GM23338 (cell line): ENCODE measurements around the gene LRRC3B. TPM values are rescaled to one million over a fixed set of nuclear protein-coding genes. Genes with fewer than 3 reads are reported as not detected.

ENCODE experiments used
- ATAC-seq: fragments of 200-7000 bp; cut with Tn5 transposase; 3 replicates; pipeline ENCODE4 v1.9.1; 2020
- DNase-seq: peaks from one replicate; pipeline ENCODE4 v3.0.0-alpha.2; 2015; ENCODE audit warnings: low spot score
- H2AFZ ChIP-seq: fragments of 200-600 bp; sonication (generic); 2 replicates; pipeline ENCODE4 v1.8.0; 2016; ENCODE audit warnings: antibody characterized with exemption, mild to moderate bottlenecking, moderate library complexity
- H3F3A ChIP-seq: fragments of 200-600 bp; sonication (generic); replicated peaks from 2 replicates; pipeline ENCODE4 v1.8.0; 2017; ENCODE audit warnings: antibody characterized with exemption, mixed run types, low read depth
- H3K27ac ChIP-seq: fragments of 200-600 bp; sonication (generic); 2 replicates; pipeline ENCODE4 v1.6.1; 2016; ENCODE audit warnings: low read depth
- H3K27me3 ChIP-seq: fragments of 200-600 bp; sonication (generic); 2 replicates; pipeline ENCODE4 v1.8.0; 2016; ENCODE audit warnings: mild to moderate bottlenecking, mixed run types, moderate library complexity; ENCODE audit not compliant: insufficient read depth
- H3K36me3 ChIP-seq: fragments of 200-600 bp; sonication (generic); 2 replicates; pipeline ENCODE4 v1.8.0; 2016; ENCODE audit warnings: mild to moderate bottlenecking; ENCODE audit not compliant: insufficient read depth
- H3K4me1 ChIP-seq: fragments of 200-600 bp; sonication (generic); 2 replicates; pipeline ENCODE4 v1.8.0; 2016; ENCODE audit warnings: mild to moderate bottlenecking, moderate library complexity; ENCODE audit not compliant: insufficient read depth
- H3K4me2 ChIP-seq: fragments of 200-600 bp; sonication (generic); 2 replicates; pipeline ENCODE4 v1.7.1; 2017; ENCODE audit warnings: mixed run types
- H3K4me3 ChIP-seq: fragments of 200-600 bp; sonication (generic); 2 replicates; pipeline ENCODE4 v1.6.1; 2016; ENCODE audit warnings: mixed run types
- H3K79me2 ChIP-seq: fragments of 200-600 bp; sonication (generic); replicated peaks from 2 replicates; pipeline ENCODE4 v1.8.0; 2017; ENCODE audit warnings: mild to moderate bottlenecking; ENCODE audit not compliant: insufficient read depth
- H3K9me2 ChIP-seq: fragments of 200-600 bp; sonication (generic); 2 replicates; pipeline ENCODE4 v1.8.0; 2017; ENCODE audit not compliant: insufficient read depth
- H4K20me1 ChIP-seq: fragments of 200-600 bp; sonication (generic); replicated peaks from 2 replicates; pipeline ENCODE4 v1.8.0; 2017; ENCODE audit warnings: mild to moderate bottlenecking; ENCODE audit not compliant: insufficient read depth
- H3K27ac Mint-ChIP-seq: 2 replicates; pipeline ENCODE4 v1.8.0; 2020; ENCODE audit warnings: inconsistent platforms, mild to moderate bottlenecking, moderate library complexity, mixed read lengths
- H3K27me3 Mint-ChIP-seq: 3 replicates; pipeline ENCODE4 v1.8.0; 2022; ENCODE audit warnings: low read depth, mild to moderate bottlenecking, moderate library complexity, mixed read lengths, inconsistent platforms; ENCODE audit not compliant: insufficient read depth, poor library complexity
- H3K36me3 Mint-ChIP-seq: 3 replicates; pipeline ENCODE4 v1.8.0; 2021; ENCODE audit warnings: low read depth, mild to moderate bottlenecking, inconsistent platforms, moderate library complexity, mixed read lengths
- H3K4me1 Mint-ChIP-seq: 3 replicates; pipeline ENCODE4 v1.8.0; 2020; ENCODE audit warnings: mild to moderate bottlenecking, inconsistent platforms, mixed read lengths
- H3K4me3 Mint-ChIP-seq: 3 replicates; pipeline ENCODE4 v1.8.0; 2021; ENCODE audit warnings: moderate library complexity, mild to moderate bottlenecking, inconsistent platforms, mixed read lengths
- H3K9me3 Mint-ChIP-seq: 3 replicates; pipeline ENCODE4 v1.8.0; 2020; ENCODE audit warnings: moderate library complexity, mild to moderate bottlenecking, inconsistent platforms, mixed read lengths
- CREB1 ChIP-seq: fragments of 250-450 bp; sonication (Bioruptor Pico); IDR thresholded peaks from 2 replicates; pipeline ENCODE4 v1.5.0; 2020; ENCODE audit warnings: low read depth, mild to moderate bottlenecking, moderate library complexity
- CTCF ChIP-seq, 2 experiments: fragments of 200-600 bp in 1 of 2; sonication (generic) in 1 of 2; conservative IDR thresholded peaks; 2 replicates each; pipeline versions ENCODE4 v1.5.1 to v1.6.1; 2016 to 2017; ENCODE audit warnings: antibody characterized with exemption in 2 of 2, low read depth in 2 of 2, mild to moderate bottlenecking in 2 of 2, moderate library complexity in 1 of 2
- ETS1 ChIP-seq: IDR thresholded peaks from 2 replicates; pipeline ENCODE4 v1.6.1; 2016; ENCODE audit warnings: antibody characterized with exemption
- EZH2 ChIP-seq: fragments of 200-600 bp; sonication (generic); IDR thresholded peaks from one replicate; pipeline ENCODE4 v1.8.0; 2017; ENCODE audit warnings: antibody characterized with exemption, mild to moderate bottlenecking, low read depth; ENCODE audit not compliant: unreplicated experiment
- EZH2phosphoT487 ChIP-seq: fragments of 200-600 bp; sonication (generic); IDR thresholded peaks from one replicate; pipeline ENCODE4 v1.8.1; 2018; ENCODE audit warnings: antibody characterized with exemption; ENCODE audit not compliant: unreplicated experiment
- JUNB ChIP-seq: IDR thresholded peaks from one replicate; pipeline ENCODE4 v1.6.1; 2016; ENCODE audit warnings: antibody characterized with exemption; ENCODE audit not compliant: unreplicated experiment
- NANOG ChIP-seq: IDR thresholded peaks from 2 replicates; pipeline ENCODE4 v1.6.1; 2016; ENCODE audit warnings: antibody characterized with exemption, borderline replicate concordance
- POLR2AphosphoS5 ChIP-seq: IDR thresholded peaks from 2 replicates; pipeline ENCODE4 v1.6.1; 2016; ENCODE audit warnings: antibody characterized with exemption, low read depth
- REST ChIP-seq: IDR thresholded peaks from one replicate; pipeline ENCODE4 v1.6.1; 2018; ENCODE audit warnings: antibody characterized with exemption; ENCODE audit not compliant: unreplicated experiment
- STAT1 ChIP-seq: IDR thresholded peaks from one replicate; pipeline ENCODE4 v1.6.1; 2016; ENCODE audit warnings: antibody characterized with exemption; ENCODE audit not compliant: unreplicated experiment
- ZNF114 ChIP-seq: fragments of 250-450 bp; sonication (Bioruptor Pico); IDR thresholded peaks from 2 replicates; pipeline ENCODE4 v1.5.0; 2020; ENCODE audit warnings: mild to moderate bottlenecking, moderate library complexity
- ZNF331 ChIP-seq: fragments of 250-450 bp; sonication (Bioruptor Pico); IDR thresholded peaks from 2 replicates; pipeline ENCODE4 v1.5.0; 2020; ENCODE audit warnings: low read depth, mild to moderate bottlenecking, moderate library complexity
- ZNF462 ChIP-seq: fragments of 250-450 bp; sonication (Bioruptor Pico); IDR thresholded peaks from 2 replicates; pipeline ENCODE4 v1.5.0; 2020; ENCODE audit warnings: mild to moderate bottlenecking, moderate library complexity
- polyA plus RNA-seq: library from polyadenylated mRNA; unstranded; fragments of >200 nt; fragmentation: Nextera tagmentation; extraction: Ambion mirVana; gene quantifications from 2 replicates; pipeline ENCODE4 v1.2.1, GENCODE V29; 2016
- total RNA-seq: library from RNA; depleted of rRNA; stranded (reverse); fragments of >200 nt; shearing (Covaris generic); gene quantifications from 2 replicates; pipeline ENCODE4 v1.2.3, GENCODE V29; 2014

Gene LRRC3B
- total and polyA plus RNA-seq, 2 experiments from 2014 or later, result 7.1 to 13.2 TPM

- H2AFZ ChIP-seq, result no peak overlapping the region
- peaks cover 8% of the 10 kb centered on the region; the same call in 1 of the 2 replicates for H3K4me1 ChIP-seq
- H3K79me2 ChIP-seq, result peaks cover 10% of the 10 kb centered on the region; the same call in 1 of the 2 replicates
- no peak for ATAC-seq
- H3K4me2 ChIP-seq, result no peak overlapping the region
- no peak overlapping the region for H3K27ac Mint-ChIP-seq
- peaks cover 12% of the 10 kb centered on the region for H4K20me1 ChIP-seq
- peaks cover 1% of the 10 kb centered on the region for H3K4me1 Mint-ChIP-seq
- no peak for DNase-seq
- H3F3A ChIP-seq, result no peaks in the 10 kb centered on the region
- H3K4me3 ChIP-seq, result no peak overlapping the region
- H3K27ac ChIP-seq, result no peak overlapping the region
- no peaks in the 10 kb centered on the region for H3K36me3 ChIP-seq
- no peak overlapping the region for H3K4me3 Mint-ChIP-seq
- H3K9me2 ChIP-seq, result no peaks in the 10 kb centered on the region
- TF ChIP-seq CREB1 (CRISPR knock-in tag) (no peak), ZNF462 (CRISPR knock-in tag) (no peak), ZNF114 (no peak), EZH2 (no peak), STAT1 (no peak), NANOG (no peak), ZNF331 (CRISPR knock-in tag) (no peak), JUNB (no peak), POLR2AphosphoS5 (no peak), ETS1 (no peak), REST (no peak), EZH2phosphoT487 (no peak), CTCF (conservative IDR thresholded peaks at IDR 0.05; ENCODE audit: low read depth in 2 of 2) (no peak)
- peaks cover 26% of the 10 kb centered on the region for H3K27me3 Mint-ChIP-seq
- peaks cover 36% of the 10 kb centered on the region for H3K27me3 ChIP-seq
- no peaks in the 10 kb centered on the region for H3K9me3 Mint-ChIP-seq
- no peaks in the 10 kb centered on the region for H3K36me3 Mint-ChIP-seq
Observed at GRCh38 chr3:26634601-26635000, 12.0 kb downstream of the LRRC3B start.
